Stomach (tissue), 4 donors: ENCODE data around the gene PFN2.

Source experiments
- CTCF ChIP-seq, 7 experiments: fragments of 450-650 bp in 4 of 7; fragments of 200-600 bp in 3 of 7; sonication (generic) in 3 of 7; IDR thresholded peaks; one replicate each; pipeline ENCODE4 v1.5.1; 2016 to 2019; ENCODE audit warnings: antibody characterized with exemption in 7 of 7, control low read depth in 2 of 7, mild to moderate bottlenecking in 1 of 7
- EP300 ChIP-seq: sonication (generic); formaldehyde crosslinking; IDR thresholded peaks from one replicate; pipeline ENCODE4 v1.6.1; 2017; ENCODE audit warnings: antibody characterized with exemption

DNA sequence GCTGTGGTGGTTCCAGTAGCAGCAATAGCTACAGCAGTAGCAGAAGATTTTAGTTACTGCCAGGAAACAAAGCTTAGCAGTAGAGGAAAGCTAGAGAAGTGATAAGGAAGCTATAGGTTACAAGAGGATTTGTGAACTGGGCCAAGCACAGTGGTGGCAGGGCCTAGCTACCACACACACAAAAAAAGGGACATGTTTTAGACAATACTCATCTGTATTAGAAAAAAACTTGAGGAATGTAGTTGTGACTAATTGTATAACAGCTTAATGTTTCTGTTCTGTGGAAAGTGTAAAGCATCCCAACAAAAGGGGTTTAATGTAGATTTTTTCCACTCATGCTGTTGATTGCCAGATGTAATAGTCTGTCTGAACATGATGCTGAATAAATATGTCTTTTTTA lies 29.9 kb upstream of the PFN2 start:
- TF ChIP-seq CTCF (IDR thresholded peaks at IDR 0.05) (no peak), EP300 (no peak)
